NCI-H1048 (cell line): ENCODE data around the gene CYP1A2.
A peak's percentile ranks its signal among the peaks of the same experiment; 100 is the strongest.

Source experiments
- DNase-seq: peaks from one replicate; lab custom pipeline; 2025; lab: John Stamatoyannopoulos, UW

Gene CYP1A2

DNA sequence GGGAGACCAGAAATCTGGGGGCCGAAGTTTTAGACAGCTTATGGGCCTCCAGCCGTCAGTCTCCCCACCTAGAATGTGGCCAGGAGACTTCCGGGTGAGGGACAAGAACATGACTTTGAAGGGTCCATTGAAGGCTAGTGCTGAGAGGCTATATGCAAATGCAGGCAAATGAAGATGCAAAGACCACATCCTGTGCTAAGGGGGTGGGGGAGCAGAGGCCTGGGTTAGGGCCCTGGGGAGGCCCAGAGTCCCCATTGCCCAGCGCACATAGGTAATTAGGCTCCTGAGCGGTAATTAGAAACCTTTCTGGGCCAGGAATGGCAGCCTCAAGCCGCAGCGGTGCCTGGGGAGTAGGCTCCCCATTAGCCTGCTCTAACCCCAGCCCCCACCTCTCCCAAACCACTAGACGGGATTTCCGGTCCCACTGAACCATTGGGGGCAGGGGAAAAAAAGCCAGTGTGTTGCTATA lies 40.1 kb downstream of the CYP1A2 start:
- DNase-seq = peak; percentile 78

DNA sequence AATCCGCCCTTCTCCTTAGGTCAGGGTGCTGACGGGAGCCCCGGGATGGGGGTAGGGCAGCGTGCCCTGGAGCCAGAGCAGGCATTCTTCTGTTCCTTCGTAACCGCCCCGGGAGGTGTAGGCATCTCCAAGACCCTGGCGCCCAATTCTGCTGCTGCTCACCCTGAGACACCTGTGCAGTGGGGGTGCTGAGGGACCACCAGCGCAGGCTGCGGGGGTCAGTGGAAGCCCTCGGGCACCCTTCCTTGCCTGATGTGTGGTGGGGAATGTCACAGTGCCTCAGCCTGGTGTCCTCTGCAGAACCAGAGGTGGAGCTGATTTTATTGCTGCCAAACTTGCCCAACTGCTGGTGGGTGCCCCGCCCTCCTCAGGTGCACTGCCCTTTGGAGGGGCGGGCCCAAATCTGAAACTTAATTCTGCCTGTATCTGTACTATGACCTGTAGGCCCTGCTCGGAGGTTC lies 40.6 kb downstream of the CYP1A2 start:
- DNase-seq = no peak

DNA sequence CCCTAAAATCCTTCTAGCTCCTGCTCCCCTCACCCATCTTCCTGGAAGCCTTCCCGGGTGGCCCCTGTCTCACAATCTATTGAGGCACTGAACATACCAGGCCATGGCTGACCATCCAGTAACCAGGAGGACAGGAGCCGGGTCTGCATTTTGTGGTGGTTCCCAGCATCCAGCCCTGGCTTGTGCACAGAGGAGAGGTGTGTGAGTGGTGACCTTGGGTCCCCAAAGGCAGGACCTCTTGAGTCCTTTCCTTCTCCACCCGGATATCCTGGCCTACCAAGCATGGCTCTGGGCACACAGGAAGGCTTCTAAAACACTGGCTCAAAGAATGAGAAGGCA lies 41.1 kb downstream of the CYP1A2 start:
- DNase-seq = no peak

DNA sequence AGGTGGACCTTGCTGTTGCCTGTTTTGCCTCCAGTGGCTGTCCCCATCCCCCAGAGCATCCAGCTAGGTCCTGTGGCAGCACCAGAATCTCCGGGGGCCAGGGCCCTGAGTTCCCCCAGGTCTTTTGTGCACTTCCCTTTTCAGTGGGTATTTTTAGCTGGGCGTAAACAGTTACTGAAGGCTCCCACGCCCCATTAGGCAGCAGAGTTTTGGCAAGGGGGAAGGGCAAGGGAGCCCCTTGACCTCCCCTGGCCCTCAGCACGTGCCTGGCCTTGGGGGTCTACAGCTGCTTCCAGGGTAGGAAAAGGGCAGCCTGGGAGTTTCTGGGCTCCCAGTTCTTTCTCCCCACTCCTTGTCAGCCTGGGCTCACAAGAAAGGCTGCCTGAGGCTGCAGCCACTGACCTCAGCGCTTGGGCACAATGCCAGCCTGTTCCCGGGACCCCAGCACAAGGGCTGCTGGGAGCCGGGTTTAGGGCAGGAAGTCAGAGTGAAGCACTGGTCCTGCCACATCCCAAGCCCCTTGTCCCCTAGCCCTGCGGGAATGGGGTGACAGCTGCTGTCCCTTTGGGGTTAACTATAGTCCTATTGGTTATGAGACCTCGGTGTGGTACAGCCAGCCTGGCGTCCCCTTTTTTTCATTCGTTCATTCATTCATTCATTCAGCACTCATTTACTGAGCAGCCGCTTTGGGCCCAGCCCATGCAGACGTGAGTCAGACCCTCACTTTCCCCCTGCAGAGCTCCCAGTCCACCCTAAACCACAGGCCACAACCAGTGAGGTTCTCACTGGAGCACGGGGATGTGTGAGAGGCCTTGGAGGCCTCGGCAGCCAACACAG lies 41.7 kb downstream of the CYP1A2 start:
- no peak for DNase-seq

DNA sequence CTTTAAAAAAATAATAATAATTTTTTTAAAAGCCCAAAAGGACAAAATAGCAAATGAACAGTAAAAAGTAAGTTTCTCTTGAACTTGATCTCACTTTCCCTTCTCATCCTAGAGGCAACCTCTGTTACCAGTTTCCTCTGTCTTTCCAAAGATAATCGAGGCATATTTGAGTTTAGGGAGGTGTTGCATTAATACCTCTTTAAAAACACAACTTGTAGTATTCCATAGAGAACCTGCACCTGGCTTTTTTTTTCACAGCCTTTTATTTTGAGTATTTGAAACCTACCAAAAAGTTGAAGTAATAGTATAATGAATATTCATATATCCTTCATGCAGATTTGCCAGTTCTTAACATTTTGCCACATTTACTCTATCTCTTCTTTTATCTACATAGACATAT lies 42.4 kb downstream of the CYP1A2 start:
- DNase-seq = no peak

DNA sequence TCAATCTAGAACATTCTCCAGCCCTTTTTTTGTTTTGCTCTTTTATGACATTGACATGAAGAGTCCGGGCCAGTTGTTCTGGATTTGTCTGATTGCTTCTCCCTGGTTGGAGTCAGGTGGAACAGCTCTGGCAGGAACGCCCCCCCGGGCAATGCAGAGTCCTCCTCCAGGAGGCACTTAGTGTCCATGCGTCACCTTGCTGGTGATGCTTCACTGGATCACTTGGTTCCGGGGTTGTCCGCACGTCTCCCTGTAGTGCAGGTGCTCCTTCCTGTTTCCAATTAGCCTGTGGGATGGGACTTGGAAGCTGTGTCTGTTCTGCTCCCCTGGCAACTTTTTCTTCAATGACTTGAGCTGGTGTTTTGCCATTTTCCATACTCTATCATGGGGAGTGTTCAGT lies 43.0 kb downstream of the CYP1A2 start:
- DNase-seq = no peak

DNA sequence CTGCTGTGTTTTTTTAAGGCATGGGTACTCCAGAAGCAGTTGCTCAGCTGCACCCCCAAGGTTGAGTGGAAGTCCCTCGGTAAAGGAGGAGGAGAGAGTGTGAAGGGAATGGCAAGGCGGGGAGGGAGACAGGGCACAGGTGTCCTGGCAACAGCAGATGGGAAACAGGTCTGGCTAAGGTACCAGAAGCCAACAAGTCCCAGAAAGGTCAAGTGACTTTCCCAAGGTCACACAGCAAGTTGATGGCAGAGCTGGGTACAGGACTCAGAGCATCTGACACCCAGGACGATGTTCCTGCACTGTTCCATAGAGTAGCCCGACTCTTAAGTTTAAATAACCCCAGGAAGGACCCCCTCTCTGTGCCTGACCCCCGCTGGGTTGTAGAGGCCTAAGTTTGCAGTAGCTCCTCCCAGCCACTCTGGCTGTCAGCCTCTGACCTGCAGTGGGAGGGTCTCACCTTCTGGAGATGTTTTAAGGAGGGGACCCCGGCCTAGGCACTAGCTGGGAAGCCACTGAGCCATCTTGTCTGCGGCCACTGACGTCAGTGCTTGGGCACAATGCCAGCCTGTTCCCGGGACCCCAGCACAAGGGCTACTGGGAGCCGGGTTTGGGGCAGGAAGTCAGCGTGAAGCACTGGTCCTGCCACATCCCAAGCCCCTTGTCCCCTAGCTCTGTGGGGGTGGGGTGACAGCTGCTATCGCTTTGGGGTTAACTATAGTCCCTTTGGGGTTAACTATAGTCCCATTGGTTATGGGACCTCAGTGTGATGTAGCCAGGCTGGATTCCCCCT lies 43.8 kb downstream of the CYP1A2 start:
- DNase-seq = no peak

DNA sequence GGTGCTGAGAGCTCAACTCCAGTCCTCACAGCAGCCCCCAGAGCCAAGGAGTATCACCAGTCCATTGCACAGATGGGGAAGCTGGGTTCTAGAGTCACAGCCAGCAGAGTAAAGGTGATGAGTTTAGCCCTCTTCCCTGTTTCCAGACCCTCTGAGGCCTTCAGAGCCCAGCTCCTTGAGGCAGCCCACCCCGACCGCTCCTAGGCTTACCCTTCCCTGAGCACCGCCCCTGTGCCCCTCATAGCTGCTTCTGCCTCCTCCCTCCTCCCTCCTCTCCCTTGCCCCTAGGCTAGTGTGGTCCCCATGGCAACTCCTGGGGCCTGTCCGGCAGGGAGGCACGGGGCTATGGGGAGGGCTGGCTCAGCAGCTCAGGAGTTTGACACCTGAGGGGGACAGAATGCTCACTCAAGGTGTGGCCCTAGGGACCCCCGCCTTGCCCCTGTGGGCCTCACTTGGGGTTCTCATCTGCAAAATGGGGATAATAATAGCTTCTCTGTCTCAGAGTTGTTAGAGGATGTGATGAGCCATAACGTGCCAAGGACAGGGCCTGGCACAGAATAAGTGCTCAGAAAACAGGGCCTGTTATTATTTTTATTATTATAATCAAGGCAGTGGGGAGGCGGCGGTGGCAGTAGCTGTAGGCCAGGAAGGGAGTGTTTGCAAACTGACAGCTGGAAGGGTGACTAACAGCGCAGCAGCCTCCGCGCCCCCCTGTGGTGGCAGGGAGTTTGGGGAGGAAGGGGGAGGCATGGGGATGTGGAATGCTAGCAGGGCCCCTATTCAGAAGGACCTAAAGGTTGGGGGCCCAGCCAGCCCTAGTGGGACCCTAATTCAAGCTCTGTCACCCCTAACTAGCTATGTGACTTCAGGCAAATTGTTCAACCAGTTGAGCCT lies 44.7 kb downstream of the CYP1A2 start:
- DNase-seq = no peak

DNA sequence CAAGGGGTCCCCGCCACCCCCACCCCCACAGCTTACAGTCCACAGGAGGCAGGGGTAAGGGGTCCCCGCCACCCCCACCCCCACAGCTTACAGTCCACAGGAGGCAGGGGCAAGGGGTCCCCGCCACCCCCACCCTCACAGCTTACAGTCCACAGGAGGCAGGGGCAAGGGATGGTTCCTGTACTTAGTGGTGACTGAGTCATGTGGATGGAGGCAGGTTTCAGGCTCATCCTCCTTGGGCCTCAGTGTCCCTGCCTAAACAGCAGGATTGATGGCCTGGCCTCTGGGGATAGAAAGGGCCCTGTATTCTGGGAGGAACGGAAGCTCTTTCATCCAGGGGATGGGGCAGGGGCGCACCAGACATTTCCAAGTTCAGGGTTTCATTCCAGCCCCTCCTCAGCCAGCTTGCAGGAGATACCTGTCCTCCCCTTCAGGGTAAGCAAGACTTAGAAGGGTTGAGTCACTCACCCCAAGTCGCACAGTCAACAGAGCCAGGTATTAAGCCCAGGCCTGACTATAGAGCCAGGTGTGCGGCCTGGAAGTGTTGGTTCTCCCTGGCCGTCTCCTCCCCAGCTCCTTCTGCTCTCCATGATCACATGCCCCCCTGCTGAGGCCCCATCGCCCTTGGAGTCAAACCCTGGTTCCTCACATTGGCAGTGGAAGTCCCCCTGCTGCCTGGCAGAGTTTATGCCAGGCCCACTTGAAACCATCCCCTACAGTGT lies 45.8 kb downstream of the CYP1A2 start:
- no peak for DNase-seq

DNA sequence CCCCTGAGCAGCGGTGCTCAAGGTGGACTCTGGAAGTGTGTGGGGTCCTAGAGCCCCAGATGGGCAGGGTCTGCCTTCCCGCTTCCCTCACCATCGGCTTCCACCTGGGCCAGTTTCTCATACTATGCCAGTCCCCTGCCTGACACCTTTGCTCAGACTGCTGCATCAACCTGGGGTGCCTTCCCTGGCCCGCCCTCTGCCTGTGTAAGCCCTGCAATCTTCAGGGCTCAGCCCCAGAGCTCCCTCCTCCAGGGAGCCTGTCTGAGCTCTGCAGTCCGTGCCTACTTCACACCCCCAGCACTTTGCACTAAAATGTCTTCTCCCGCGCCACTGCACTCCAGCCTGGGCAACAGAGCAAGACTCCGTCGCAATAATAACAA lies 46.3 kb downstream of the CYP1A2 start:
- no peak for DNase-seq

DNA sequence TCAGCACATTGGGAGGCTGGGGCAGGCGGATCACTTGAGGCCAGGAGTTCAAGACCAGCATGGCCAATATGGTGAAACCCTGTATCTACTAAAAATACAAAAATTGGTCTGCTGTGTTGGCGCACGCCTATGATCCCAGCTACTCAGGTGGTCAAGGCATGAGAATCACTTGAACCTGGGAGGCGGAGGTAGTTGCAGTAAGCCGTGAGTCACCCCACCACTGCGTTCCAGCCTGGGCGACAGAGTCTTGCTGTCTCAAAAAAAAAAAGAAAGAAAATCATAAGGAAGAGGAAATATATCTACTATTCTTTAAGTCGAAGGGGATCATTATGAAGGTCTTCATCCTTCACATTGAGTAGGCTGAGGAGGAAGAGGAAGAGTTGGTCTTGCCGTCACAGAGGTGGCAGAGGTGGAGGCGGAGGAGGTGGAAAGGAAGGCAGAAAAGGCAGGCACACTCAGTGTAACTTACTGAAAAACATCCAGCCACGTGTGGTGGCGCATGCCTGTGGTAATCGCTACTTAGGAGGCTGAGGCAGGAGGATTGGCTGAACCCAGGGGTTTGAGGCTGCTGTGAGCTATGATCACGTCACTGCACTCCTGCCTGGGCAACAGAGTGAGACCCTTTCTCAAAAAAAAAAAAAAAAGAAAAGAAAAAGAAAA lies 47.5 kb downstream of the CYP1A2 start:
- DNase-seq = no peak

DNA sequence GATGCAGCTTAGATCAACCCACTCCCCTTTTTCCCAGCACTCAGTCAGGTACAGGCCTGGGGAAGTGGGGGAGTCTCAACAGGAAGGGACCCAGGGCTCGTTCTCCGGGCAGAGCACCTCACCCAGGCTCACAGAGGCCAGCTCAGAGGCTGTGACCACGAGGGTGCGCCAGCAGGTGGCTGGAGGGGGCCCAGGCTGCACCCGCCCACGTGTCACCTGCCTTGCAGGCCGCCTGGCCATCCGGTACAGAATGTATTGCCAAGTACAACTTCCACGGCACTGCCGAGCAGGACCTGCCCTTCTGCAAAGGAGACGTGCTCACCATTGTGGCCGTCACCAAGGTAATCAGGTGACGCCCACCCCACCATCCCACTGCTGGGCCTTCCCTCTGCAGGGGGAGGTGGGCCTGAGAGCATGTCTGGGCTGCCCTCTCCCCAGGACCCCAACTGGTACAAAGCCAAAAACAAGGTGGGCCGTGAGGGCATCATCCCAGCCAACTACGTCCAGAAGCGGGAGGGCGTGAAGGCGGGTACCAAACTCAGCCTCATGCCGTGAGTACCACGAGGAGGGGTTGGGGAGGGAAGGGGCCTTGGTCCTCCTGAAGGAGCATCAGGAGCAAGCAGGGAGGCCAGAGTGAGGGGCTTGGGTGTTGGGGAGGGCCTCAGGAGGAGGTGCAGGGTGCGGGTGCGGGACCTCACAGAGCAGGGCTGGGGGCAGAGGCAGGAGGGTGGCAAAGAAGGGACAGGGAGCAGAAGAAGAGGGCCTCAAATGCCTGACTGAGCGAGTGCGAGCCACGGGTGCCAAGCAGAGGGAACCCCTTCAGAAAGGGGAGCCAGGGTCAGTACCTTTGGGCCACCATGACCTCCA lies 50.0 kb downstream of the CYP1A2 start:
- no peak for DNase-seq

DNA sequence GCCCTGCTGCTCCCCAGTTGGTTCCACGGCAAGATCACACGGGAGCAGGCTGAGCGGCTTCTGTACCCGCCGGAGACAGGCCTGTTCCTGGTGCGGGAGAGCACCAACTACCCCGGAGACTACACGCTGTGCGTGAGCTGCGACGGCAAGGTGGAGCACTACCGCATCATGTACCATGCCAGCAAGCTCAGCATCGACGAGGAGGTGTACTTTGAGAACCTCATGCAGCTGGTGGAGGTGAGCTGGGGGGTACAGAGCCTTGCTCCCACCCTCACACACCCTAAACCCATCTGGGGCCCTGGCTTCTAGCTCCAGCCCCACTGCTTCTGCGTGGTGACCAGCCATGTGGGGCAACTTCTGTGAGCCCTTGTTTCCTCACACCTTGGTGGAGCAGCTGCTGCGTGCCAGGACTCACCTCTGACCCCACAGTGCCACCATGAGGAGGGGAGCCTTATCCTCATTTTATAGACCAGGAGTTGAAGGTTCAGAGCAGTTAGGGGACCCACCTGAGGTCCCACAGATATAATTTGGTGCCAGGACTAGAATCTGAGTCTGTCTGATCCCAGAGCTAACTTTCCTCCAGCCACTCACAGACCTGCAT lies 50.7 kb downstream of the CYP1A2 start:
- no peak for DNase-seq

DNA sequence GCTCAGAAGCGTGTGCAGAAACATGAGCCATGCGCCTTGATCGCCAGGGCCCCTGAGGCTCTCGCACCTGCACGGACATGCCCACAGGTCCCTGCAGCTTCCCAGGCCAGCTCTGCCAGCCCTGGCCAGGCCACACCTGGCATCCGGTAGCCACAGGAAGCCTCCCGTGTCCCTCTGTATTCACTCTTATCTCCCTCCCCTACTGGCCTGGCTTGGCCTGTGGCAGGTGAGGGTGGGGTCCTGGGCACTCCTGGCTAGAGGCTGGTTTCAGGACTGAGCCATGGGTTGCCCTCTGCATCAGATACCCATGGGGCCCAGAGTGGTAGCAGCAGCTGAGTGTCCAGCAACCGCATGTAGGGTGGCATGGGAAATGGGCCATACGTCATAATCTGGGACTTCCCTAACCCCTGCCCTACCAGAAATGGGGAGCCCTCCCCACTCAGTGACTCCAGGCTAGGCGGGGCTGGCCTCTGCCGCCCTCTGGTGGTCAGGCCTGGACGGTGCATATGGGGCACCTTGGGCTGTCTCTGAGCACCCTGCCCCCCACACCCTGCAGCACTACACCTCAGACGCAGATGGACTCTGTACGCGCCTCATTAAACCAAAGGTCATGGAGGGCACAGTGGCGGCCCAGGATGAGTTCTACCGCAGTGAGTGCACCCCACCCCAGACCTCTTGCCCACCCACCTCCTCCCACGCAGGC lies 51.4 kb downstream of the CYP1A2 start:
- peak; percentile 16 for DNase-seq

DNA sequence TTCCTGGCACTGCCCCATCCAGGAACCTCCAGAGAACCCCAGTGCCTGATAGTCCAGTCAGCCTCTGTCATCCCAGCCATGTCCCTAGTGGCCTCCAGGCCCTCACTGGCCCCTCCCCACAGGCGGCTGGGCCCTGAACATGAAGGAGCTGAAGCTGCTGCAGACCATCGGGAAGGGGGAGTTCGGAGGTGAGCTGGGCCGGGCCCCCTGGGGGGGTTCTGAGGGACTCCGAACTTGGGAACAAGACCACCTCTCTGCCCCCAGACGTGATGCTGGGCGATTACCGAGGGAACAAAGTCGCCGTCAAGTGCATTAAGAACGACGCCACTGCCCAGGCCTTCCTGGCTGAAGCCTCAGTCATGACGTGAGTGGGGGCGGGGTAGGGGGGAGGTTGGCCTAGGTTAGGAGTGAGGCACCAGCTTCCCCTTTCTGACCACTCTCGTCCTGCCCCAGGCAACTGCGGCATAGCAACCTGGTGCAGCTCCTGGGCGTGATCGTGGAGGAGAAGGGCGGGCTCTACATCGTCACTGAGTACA lies 52.0 kb downstream of the CYP1A2 start:
- DNase-seq = no peak

DNA sequence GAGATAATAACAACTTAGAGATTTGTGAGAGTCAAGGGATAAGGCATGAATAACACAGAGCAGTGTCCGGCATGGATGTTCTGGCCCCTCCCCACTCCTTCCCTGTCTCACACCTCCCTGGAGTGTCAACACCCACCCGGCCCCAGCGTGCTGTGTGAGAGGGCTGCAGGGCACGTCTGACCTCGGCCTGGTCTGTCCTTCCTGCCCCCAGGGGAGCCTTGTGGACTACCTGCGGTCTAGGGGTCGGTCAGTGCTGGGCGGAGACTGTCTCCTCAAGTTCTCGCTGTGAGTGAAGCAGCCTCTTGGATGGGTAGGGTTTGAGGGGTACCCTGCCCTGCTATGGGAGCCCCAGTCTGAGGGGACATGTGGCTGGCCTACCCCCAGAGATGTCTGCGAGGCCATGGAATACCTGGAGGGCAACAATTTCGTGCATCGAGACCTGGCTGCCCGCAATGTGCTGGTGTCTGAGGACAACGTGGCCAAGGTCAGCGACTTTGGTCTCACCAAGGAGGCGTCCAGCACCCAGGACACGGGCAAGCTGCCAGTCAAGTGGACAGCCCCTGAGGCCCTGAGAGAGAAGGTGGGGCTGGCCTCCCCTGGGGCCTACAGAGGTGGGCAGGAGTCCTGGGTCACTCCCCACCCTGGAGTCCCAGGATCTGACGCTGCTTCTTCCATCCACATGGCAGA lies 52.8 kb downstream of the CYP1A2 start:
- no peak for DNase-seq

DNA sequence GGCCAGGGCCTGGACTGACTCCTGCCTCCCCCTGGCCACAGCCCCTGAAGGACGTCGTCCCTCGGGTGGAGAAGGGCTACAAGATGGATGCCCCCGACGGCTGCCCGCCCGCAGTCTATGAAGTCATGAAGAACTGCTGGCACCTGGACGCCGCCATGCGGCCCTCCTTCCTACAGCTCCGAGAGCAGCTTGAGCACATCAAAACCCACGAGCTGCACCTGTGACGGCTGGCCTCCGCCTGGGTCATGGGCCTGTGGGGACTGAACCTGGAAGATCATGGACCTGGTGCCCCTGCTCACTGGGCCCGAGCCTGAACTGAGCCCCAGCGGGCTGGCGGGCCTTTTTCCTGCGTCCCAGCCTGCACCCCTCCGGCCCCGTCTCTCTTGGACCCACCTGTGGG lies 53.6 kb downstream of the CYP1A2 start:
- DNase-seq = no peak

DNA sequence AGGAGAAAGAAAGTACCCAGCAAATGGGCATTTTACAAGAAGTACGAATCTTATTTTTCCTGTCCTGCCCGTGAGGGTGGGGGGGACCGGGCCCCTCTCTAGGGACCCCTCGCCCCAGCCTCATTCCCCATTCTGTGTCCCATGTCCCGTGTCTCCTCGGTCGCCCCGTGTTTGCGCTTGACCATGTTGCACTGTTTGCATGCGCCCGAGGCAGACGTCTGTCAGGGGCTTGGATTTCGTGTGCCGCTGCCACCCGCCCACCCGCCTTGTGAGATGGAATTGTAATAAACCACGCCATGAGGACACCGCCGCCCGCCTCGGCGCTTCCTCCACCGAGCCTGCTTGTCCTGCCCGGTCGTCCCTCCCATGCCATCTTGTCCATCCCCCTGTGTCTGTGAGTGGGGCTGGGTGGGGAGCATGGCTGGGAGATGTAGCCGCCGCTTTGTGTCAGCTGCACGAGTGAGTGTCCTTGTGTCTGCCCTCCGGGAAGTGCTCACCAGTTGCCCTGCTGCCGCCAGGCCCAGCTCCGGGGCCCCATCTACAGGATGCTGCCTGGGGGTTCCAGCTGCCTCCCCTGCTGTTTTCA lies 54.3 kb downstream of the CYP1A2 start:
- DNase-seq = no peak
